Activated CD4-positive, alpha-beta memory T cell treated with anti-CD3 and anti-CD28 coated beads for 36 hours (primary cell): Measurements from ENCODE around the gene MYO15A. TPM values are rescaled to one million over a fixed set of nuclear protein-coding genes. Genes with fewer than 3 reads are reported as not detected.

Experiments used
- CTCF ChIA-PET: fragments of 350-600 bp; sonication (Branson Sonifier 250); formaldehyde crosslinking; loops from one replicate; lab custom pipeline; 2021; ENCODE audit warnings: antibody characterized with exemption, inconsistent platforms; lab: Charles Lee
- POLR2A ChIA-PET: fragments of 350-600 bp; sonication (Branson Sonifier 250); formaldehyde crosslinking; loops from one replicate; lab custom pipeline; 2021; ENCODE audit warnings: antibody characterized with exemption; lab: Charles Lee
- DNase-seq: peaks from one replicate; pipeline ENCODE4 v3.0.0-alpha.2; 2020
- H3K27ac Mint-ChIP-seq: one replicate; pipeline ENCODE4 v1.8.0; 2021; ENCODE audit warnings: mixed read lengths
- H3K27me3 Mint-ChIP-seq: one replicate; pipeline ENCODE4 v1.8.0; 2021; ENCODE audit warnings: mixed read lengths
- H3K36me3 Mint-ChIP-seq: one replicate; pipeline ENCODE4 v1.8.0; 2021; ENCODE audit warnings: mixed read lengths
- H3K4me1 Mint-ChIP-seq: one replicate; pipeline ENCODE4 v1.8.0; 2021; ENCODE audit warnings: low read depth, mixed read lengths
- H3K4me3 Mint-ChIP-seq: one replicate; pipeline ENCODE4 v1.8.0; 2021; ENCODE audit warnings: mild to moderate bottlenecking, mixed read lengths
- H3K9me3 Mint-ChIP-seq: one replicate; pipeline ENCODE4 v1.8.0; 2021; ENCODE audit warnings: mixed read lengths
- intact Hi-C: fragments of 100-400 bp; cut with micrococcal nuclease; formaldehyde crosslinking; loops from one replicate; pipeline ENCODE4 v1.15.1; 2023
- total RNA-seq, 2 experiments: library from RNA; stranded (reverse); gene quantifications; one replicate each; pipeline ENCODE4 v1.2.3, GENCODE V29; 2021

Gene MYO15A
- total RNA-seq, 2 experiments from 2014 or later: 0.78 to 1.3 TPM

DNA sequence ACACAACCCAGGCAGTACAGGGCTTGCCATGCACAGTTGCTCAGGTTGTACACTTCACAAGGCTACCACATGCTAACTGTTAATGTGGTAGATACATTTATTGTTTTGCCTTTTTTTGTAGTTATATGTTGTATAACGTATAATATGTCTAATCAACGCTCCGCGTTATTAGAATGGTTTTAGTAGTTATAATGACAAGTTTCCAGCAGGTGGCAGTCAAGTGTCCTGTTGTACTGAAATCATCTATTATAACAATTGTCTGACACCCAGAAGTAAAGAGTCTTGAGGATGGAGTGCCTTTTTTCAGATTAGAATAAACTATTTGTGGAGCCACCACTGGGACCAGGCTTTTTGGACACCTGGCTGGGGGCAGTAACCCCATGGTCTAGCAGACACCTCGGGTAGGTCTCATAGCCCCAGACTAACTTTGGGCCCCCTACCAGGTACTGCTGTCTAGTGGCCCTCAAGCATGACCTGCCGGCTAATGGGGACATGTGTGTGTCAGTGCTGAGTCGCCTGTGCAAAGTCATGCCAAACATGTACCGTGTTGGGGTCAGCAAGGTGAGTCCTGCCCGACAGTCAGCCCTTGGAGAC, 32.8 kb downstream of the MYO15A start:
- Mint-ChIP-seq H3K27ac (no peak overlapping the region), H3K4me3 (no peak overlapping the region), H3K27me3 (no peaks in the 10 kb centered on the region), H3K4me1 (no peaks in the 10 kb centered on the region), H3K36me3 (no peaks in the 10 kb centered on the region), H3K9me3 (no peaks in the 10 kb centered on the region)
- intact Hi-C loops: loop anchor here (1.0 kb wide), 2 partner anchors 44 to 76 kb away; no protein-coding TSS in a partner anchor
- DNase-seq: no peak
- POLR2A ChIA-PET: interaction anchor here (1.7 kb wide), 1 partner anchor 43 kb away, joined by 4 read pairs; no protein-coding TSS in a partner anchor
- CTCF ChIA-PET: interaction anchor here (0.6 to 10.4 kb wide), 11 partner anchors 10 to 179 kb away, joined by 3 to 140 read pairs (median 5); partner anchors contain the start of gene ALKBH5

DNA sequence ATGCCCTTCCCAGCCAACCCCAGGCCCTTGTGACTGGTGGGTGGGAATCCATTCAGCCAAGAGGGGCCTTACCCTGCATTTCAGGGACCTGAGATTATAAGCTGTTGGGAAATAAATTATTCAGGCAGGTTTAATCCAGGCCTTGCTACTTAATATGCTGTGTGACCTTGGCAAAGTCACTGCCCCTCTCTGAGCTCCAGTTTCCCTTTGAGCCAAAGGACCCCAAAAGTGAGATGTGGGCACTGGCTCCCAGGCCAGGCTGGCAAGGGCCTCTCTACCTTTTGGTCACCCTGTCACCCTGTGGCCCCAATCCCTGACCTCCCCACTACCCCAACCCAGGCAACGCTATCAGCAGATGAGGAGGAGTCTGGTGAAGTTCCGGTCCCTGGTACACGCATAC, 33.9 kb downstream of the MYO15A start:
- H3K4me3 Mint-ChIP-seq: no peak overlapping the region
- H3K4me1 Mint-ChIP-seq: no peaks in the 10 kb centered on the region
- H3K36me3 Mint-ChIP-seq: no peaks in the 10 kb centered on the region
- no peaks in the 10 kb centered on the region for H3K9me3 Mint-ChIP-seq
- POLR2A ChIA-PET: interaction anchor here (1.7 kb wide), 1 partner anchor 42 kb away, joined by 4 read pairs; no protein-coding TSS in a partner anchor
- CTCF ChIA-PET: interaction anchor here (0.9 to 10.4 kb wide), 6 partner anchors 11 to 178 kb away, joined by 3 to 140 read pairs (median 8); partner anchors contain the start of gene ALKBH5
- H3K27ac Mint-ChIP-seq: no peak overlapping the region
- no peak for DNase-seq
- intact Hi-C loops: no loop called here
- no peaks in the 10 kb centered on the region for H3K27me3 Mint-ChIP-seq

DNA sequence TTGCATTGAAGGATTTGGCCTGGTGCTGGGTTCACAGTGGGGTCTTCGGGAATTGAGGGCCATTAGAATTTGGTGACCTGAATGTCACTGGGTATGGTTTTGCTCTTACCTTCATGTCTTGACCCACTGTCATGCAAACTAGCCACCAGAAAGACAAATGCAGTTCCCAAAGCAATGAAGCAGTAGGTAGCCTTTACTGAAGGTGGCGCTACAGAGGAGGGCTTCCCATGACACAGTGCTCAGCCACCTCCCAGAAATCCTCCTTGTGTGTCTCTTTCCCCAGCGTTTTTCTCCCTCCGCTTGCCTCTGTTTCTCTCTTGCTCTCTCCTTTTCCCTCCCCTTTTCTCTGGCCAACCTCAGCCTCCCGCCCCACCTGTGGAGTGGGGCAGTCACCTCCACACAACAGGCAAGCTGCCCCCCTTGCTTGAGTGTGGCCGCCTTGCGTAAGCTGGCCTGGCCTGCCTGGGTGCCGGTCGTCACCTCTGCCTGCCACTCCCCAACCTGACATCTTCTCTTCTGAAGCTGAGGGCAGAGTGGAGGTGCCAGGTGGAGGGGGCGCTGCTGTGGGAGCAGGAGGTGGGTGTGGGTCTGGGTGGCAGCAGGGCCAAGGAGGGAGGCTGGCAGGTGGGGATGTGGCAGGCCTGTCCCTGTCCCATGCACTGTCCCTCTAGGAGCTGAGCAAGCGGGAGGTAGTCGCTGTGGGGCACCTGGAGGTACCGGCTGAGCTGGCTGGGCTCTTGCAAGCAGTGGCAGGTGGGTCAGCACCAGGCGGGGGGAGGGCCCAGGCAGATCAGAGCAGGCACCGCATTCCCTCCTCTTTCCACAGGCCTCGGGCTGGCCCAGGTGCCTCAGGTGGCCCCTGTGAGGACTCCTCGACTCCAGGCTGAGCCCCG, 34.7 kb downstream of the MYO15A start:
- intact Hi-C loops: no loop called here

DNA sequence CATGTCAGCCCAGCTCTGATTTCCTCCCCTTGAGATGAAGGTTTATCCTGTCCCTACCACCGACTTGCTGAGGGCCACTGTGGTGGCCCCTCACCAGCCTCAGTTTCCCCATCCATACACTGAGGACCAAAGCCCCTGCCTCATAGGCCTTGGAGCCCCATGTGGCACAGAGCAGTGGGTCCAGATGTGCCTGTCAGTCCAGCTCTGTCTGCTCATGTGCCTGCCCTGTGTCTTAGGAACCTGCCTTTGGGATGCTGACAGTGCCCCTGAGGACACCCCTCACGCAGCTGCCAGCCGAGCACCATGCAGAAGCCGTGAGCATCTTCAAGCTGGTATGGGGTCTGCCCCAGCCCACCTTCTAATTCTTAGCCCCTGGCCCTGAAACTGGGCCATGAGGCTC, 35.7 kb downstream of the MYO15A start:
- intact Hi-C loops: no loop called here
- H3K27ac Mint-ChIP-seq: no peak overlapping the region
- CTCF ChIA-PET: interaction anchor here (1.0 to 10.4 kb wide), 3 partner anchors 42 to 102 kb away, joined by 3 to 140 read pairs (median 6); partner anchors contain the start of gene ALKBH5

More for the DNA sequence above, 34.7 kb downstream of the MYO15A start:
- no peaks in the 10 kb centered on the region for H3K36me3 Mint-ChIP-seq
- no peaks in the 10 kb centered on the region for H3K9me3 Mint-ChIP-seq
- no peak overlapping the region for H3K4me3 Mint-ChIP-seq
- CTCF ChIA-PET: interaction anchor here (0.7 to 10.4 kb wide), 8 partner anchors 9 to 177 kb away, joined by 3 to 140 read pairs (median 6); partner anchors contain the start of gene ALKBH5
- H3K27me3 Mint-ChIP-seq: no peaks in the 10 kb centered on the region
- POLR2A ChIA-PET: interaction anchor here (1.7 kb wide), 1 partner anchor 41 kb away, joined by 4 read pairs; no protein-coding TSS in a partner anchor
- H3K27ac Mint-ChIP-seq: no peak overlapping the region
- no peak for DNase-seq
- H3K4me1 Mint-ChIP-seq: no peaks in the 10 kb centered on the region

DNA sequence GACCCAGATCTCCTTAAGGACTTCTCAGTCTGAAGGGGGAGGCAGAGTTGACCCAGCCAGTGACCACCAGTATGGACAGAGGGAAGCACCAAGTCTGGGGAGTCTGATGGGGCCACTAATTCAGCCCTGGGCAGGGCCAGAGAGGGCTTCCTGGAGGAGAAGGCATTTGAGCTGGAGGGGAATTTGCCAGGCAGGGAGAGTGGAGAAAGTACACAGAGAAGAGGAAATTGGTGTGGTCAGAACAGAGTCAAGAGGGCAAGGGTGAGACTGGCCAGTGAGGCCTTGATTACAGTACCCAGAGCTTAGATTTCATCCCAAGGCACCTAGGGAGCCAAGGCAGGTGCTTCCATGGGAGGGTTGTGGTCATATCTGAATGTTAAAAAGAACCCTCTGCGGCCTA, 36.3 kb downstream of the MYO15A start:
- no peaks in the 10 kb centered on the region for H3K27me3 Mint-ChIP-seq
- ChIA-PET CTCF (interaction anchor here (10.4 kb wide), 1 partner anchor 41 kb away, joined by 140 read pairs; the partner anchor contains the start of gene ALKBH5), POLR2A (interaction anchor here (1.4 to 2.6 kb wide), 2 partner anchors 36 to 38 kb away, joined by 7 to 8 read pairs; partner anchors contain the start of gene ALKBH5)
- no peak overlapping the region for H3K4me3 Mint-ChIP-seq
- no peaks in the 10 kb centered on the region for H3K4me1 Mint-ChIP-seq
- H3K36me3 Mint-ChIP-seq: no peaks in the 10 kb centered on the region
- intact Hi-C loops: no loop called here
- no peaks in the 10 kb centered on the region for H3K9me3 Mint-ChIP-seq
- DNase-seq: no peak
- no peak overlapping the region for H3K27ac Mint-ChIP-seq

More for the DNA sequence above, 35.7 kb downstream of the MYO15A start:
- Mint-ChIP-seq H3K9me3 (no peaks in the 10 kb centered on the region), H3K4me3 (no peak overlapping the region), H3K36me3 (no peaks in the 10 kb centered on the region), H3K4me1 (no peaks in the 10 kb centered on the region), H3K27me3 (no peaks in the 10 kb centered on the region)
- POLR2A ChIA-PET: interaction anchor here (2.6 kb wide), 1 partner anchor 39 kb away, joined by 7 read pairs; the partner anchor contains the start of gene ALKBH5
- no peak for DNase-seq

DNA sequence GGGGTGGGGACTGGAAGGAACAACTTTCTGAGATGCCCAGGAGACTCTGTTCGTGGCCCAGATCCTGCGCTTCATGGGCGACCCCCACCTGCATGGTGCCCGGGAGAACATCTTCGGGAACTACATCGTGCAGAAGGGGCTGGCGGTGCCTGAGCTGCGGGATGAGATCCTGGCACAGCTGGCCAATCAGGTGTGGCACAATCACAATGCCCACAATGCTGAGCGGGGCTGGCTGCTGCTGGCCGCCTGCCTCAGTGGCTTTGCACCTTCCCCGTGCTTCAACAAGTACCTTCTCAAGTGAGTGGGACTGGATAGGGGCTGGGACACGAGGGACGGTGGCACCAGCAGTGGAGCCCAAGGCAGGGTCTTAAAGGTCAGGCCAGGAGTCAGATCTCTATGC, 37.3 kb downstream of the MYO15A start:
- H3K27me3 Mint-ChIP-seq: no peaks in the 10 kb centered on the region
- DNase-seq: no peak
- ChIA-PET CTCF (interaction anchor here (10.4 kb wide), 1 partner anchor 40 kb away, joined by 140 read pairs; the partner anchor contains the start of gene ALKBH5), POLR2A (interaction anchor here (1.4 to 2.6 kb wide), 2 partner anchors 35 to 37 kb away, joined by 7 to 8 read pairs; partner anchors contain the start of gene ALKBH5)
- H3K27ac Mint-ChIP-seq: no peak overlapping the region
- H3K4me3 Mint-ChIP-seq: no peak overlapping the region
- no peaks in the 10 kb centered on the region for H3K4me1 Mint-ChIP-seq
- intact Hi-C loops: no loop called here
- H3K36me3 Mint-ChIP-seq: no peaks in the 10 kb centered on the region
- H3K9me3 Mint-ChIP-seq: no peaks in the 10 kb centered on the region

DNA sequence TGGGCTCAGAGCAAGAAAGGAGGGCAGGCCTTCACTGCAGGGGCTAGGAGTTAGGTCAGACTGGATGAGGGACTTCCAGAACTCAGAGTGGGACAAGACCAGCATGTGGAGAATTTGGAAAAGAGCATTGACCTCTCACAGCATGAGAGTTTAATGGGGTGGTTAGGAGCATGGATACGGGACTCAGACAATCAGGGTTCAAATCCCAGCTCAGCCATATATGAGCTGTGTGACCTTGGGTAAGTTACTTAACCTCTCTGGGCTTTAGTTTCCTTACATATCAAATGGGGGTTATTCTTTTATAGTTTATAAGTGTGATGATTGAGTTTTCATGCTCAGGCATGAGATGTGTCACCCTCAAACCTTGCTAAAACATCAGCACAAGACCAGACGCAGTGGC, 37.7 kb downstream of the MYO15A start:
- H3K4me3 Mint-ChIP-seq: no peak overlapping the region
- CTCF ChIA-PET: interaction anchor here (10.4 kb wide), 1 partner anchor 40 kb away, joined by 140 read pairs; the partner anchor contains the start of gene ALKBH5
- no peaks in the 10 kb centered on the region for H3K4me1 Mint-ChIP-seq
- POLR2A ChIA-PET: interaction anchor here (1.4 to 2.6 kb wide), 2 partner anchors 35 to 37 kb away, joined by 7 to 8 read pairs; partner anchors contain the start of gene ALKBH5
- intact Hi-C loops: no loop called here
- DNase-seq: no peak
- H3K9me3 Mint-ChIP-seq: no peaks in the 10 kb centered on the region
- no peaks in the 10 kb centered on the region for H3K36me3 Mint-ChIP-seq
- no peaks in the 10 kb centered on the region for H3K27me3 Mint-ChIP-seq
- H3K27ac Mint-ChIP-seq: no peak overlapping the region

DNA sequence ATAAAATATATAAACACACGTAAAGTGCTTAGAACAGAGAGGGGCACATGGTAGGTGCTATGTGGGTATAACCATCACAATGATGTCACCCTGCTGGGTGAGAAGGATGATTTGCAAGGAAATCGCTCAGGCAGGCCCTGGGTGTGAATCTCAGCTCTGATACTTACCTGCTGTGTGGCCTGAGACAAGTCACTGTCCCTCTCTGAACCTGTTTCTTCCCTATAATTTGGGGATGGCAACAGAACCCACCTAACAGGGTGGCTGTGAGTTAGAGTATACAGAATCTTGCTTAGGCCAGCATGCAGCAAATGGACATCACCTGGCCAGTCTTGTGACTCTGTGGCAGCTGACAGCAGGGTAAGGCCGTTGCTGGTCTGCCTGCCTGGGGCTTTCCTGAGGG, 38.4 kb downstream of the MYO15A start:
- Mint-ChIP-seq H3K27ac (no peak overlapping the region), H3K36me3 (no peaks in the 10 kb centered on the region), H3K9me3 (no peaks in the 10 kb centered on the region), H3K27me3 (no peaks in the 10 kb centered on the region), H3K4me3 (no peak overlapping the region), H3K4me1 (no peaks in the 10 kb centered on the region)
- POLR2A ChIA-PET: interaction anchor here (2.6 kb wide), 1 partner anchor 36 kb away, joined by 7 read pairs; the partner anchor contains the start of gene ALKBH5
- intact Hi-C loops: no loop called here
- no peak for DNase-seq
- CTCF ChIA-PET: interaction anchor here (1.0 to 10.4 kb wide), 2 partner anchors 8 to 39 kb away, joined by 3 to 140 read pairs; partner anchors contain the start of gene ALKBH5

DNA sequence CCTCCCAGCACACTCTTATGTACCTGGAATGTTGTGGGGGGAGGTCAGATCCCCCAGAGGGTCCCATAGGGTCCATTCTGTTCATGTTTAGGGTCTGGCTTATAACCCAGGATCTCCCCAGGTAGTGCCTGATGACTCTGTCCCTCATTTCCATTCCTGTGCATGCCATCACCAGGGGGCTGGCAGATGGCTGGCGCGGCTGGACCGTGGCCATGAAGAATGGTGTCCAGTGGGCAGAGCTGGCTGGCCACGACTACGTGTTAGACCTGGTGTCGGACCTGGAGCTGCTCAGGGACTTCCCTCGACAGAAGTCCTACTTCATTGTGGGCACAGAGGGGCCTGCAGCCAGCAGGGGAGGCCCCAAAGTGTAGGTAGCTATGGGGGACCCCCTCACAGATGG, 40.0 kb downstream of the MYO15A start:
- Mint-ChIP-seq H3K9me3 (no peaks in the 10 kb centered on the region), H3K4me3 (no peak overlapping the region), H3K4me1 (peaks cover under 1% of the 10 kb centered on the region), H3K36me3 (no peaks in the 10 kb centered on the region), H3K27ac (no peak overlapping the region), H3K27me3 (no peaks in the 10 kb centered on the region)
- ChIA-PET POLR2A (no interaction called here), CTCF (no interaction called here)
- intact Hi-C loops: no loop called here
- no peak for DNase-seq

DNA sequence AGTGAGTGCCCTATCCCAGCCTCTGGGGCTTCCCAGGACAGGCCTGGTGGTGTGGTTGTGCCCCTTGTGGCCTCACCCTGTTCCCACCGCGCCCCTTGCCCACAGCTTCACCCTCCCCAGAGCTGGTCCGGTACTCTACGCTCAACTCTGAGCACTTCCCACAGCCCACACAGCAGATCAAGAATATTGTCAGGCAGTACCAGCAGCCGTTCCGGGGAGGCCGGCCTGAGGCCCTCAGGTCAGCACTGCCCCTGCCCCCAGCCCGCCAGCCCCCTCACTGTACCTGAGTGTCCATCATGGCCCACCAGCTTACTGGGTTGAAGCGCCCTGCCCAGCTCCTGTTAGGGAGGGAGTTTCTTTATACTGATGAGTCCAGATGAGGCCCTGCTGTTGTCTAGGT, 42.7 kb downstream of the MYO15A start:
- H3K36me3 Mint-ChIP-seq: no peaks in the 10 kb centered on the region
- CTCF ChIA-PET: interaction anchor here (1.3 to 1.8 kb wide), 2 partner anchors 11 to 33 kb away, joined by 3 to 4 read pairs; partner anchors contain the start of gene ALKBH5
- POLR2A ChIA-PET: no interaction called here
- H3K9me3 Mint-ChIP-seq: no peaks in the 10 kb centered on the region
- no peak overlapping the region for H3K4me3 Mint-ChIP-seq
- H3K27me3 Mint-ChIP-seq: no peaks in the 10 kb centered on the region
- intact Hi-C loops: no loop called here
- no peak for DNase-seq
- H3K27ac Mint-ChIP-seq: no peak overlapping the region
- H3K4me1 Mint-ChIP-seq: peaks cover 3% of the 10 kb centered on the region

DNA sequence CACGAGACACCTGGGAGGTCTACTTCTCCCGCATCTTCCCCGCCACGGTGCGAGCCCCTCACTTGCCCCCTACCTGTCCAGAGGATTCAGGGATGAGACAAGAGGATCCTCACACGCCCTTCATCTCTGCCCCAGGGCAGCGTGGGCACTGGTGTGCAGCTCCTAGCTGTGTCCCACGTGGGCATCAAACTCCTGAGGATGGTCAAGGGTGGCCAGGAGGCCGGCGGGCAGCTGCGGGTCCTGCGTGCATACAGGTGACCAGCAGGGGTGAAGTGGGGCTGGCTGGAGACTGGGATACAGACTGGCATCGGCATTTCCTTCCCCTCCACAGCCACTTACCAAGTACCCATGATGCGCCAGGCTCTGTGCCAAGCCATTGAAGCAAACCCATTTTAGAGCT, 46.6 kb downstream of the MYO15A start:
- CTCF ChIA-PET: no interaction called here
- intact Hi-C loops: no loop called here
- no peaks in the 10 kb centered on the region for H3K27me3 Mint-ChIP-seq

More for the DNA sequence above, 46.6 kb downstream of the MYO15A start:
- Mint-ChIP-seq H3K36me3 (no peaks in the 10 kb centered on the region), H3K4me1 (peaks cover 13% of the 10 kb centered on the region), H3K27ac (no peak overlapping the region), H3K9me3 (no peaks in the 10 kb centered on the region), H3K4me3 (no peak overlapping the region)
- POLR2A ChIA-PET: interaction anchor here (1.8 kb wide), 1 partner anchor 29 kb away, joined by 5 read pairs; the partner anchor contains the start of gene ALKBH5
- DNase-seq: no peak
